ENCODE data around the gene CGNL1.

CGNL1 gene

GRCh38 chr15:57375827-57376695, at the start of gene CGNL1:
Gene CGNL1 (plus strand): TSS chr15:57376505. CDS start chr15:57438000, 61,495 bp downstream.
- peak; percentile 36; the same call in 1 of the 2 replicates for TF ChIP-seq ZFX (IDR thresholded peaks at IDR 0.05)
- no peak for TF ChIP-seq CTCF (conservative IDR thresholded peaks at IDR 0.05)
- H3K27ac ChIP-seq, result peak within 1 kb of the TSS; percentile 33

DNA sequence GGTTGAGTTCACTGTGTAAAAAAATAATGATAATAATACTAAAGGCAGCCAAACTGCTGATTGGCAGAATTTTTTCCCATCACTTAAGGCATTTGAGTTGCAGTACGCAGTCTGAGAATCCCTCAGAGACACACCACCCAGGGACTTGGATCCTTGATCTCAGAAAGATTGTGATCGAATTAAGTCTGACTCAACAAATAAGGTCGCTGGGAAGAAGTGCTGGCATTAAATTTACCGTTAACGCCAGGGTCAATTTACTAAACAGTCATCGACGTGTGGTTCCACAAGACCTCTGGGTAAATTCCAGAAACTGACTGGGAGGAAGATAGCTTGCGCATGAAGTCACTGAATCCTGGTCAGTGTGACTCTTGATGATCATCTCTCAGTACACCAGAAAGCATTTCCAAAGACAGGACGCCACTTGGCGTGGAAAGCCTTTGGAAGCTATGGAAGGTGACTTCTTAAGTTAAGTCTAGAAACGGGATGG, 48.3 kb upstream of the CGNL1 start:
- TF ChIP-seq CTCF (conservative IDR thresholded peaks at IDR 0.05), result no peak
- TF ChIP-seq ZFX (IDR thresholded peaks at IDR 0.05), result no peak
- no peak overlapping the region for H3K27ac ChIP-seq

DNA sequence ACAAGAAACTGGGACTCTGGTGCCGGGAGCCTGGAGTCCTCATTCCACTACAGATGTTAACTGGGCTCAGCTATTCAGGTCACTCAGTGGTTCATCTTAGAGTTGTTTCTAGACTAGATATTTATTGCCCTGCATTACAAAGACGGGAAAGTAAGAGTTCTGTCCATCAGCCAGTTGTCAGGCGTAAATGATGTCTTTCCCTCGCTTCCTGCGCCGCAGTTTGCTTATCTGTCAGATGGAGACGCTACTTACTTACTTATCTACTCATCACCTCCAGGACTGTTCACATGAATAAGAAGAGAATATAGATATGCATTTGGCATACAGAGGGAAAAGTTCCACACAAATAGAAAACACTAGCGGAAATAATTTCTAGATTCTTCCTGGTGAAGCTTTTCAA, 47.8 kb upstream of the CGNL1 start:
- no peak for TF ChIP-seq CTCF (conservative IDR thresholded peaks at IDR 0.05)
- TF ChIP-seq ZFX (IDR thresholded peaks at IDR 0.05), result no peak
- H3K27ac ChIP-seq, result no peak overlapping the region

DNA sequence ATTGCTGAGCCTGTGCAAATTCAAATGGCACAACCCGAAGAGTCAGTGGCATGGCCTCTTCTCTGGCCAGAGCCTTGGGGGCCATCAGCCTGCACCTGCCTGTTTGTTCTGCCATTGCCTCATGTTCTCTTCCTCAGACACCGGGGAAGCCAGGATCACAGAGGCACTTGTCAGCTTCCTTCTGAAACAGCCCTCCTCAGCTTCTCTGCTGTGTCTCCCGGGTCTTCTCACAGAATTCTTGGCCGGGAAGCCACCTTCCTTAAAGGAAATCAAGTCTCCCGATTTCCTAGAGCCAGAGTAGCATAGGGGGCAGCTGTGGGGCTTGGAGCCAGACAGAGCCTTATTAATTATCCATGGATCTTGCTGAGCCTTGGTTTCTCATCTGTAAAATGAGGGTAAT, 47.4 kb upstream of the CGNL1 start:
- TF ChIP-seq CTCF (conservative IDR thresholded peaks at IDR 0.05), result no peak
- no peak for TF ChIP-seq ZFX (IDR thresholded peaks at IDR 0.05)
- H3K27ac ChIP-seq, result no peak overlapping the region

- no peak overlapping the region for H3K27ac ChIP-seq
- TF ChIP-seq ZFX (IDR thresholded peaks at IDR 0.05) (no peak), CTCF (conservative IDR thresholded peaks at IDR 0.05) (no peak)
These were observed 46.5 kb upstream of the CGNL1 start for GRCh38 chr15:57329582-57330367.

DNA sequence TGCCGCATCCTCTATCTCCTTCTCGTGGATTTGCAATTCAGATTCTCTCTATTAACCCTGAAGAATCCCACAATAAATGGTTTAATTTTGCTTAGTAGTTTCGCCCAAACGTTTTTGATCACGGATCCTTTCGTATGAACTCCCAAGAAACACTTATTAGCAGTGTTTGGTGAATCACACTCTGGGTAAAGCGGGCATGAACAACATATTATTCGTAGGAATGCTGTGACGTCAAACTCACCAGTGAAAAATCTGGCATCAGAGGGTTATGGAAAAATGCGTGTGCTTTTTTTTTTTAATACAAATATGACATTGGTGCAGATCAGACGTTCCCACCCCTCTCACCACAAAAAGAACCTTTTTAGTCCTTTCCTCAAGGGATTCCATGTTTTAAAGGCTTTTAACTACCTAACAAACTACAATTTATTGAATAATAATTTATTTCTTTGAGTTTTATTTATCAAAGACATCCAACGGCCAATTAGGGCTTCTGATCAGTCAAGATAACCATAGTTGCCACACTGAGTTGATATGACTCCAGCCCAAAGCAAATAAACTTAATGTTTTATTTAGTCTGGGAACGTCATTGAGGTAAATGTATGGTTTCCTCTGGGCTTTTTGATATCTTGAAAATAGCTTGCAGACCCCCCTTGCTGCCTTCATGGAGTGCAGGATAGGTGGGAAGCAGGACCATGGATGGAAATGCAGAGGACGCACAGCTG, 45.5 kb upstream of the CGNL1 start:
- no peak overlapping the region for H3K27ac ChIP-seq
- TF ChIP-seq CTCF (conservative IDR thresholded peaks at IDR 0.05), result no peak
- TF ChIP-seq ZFX (IDR thresholded peaks at IDR 0.05), result no peak

Data from C4-2B (cell line).